Hypothalamus (tissue), 51 donors: ENCODE results near the gene PANX2.

ENCODE experiments used
- DNase-seq, 51 donors: peaks; one replicate each; lab custom pipeline; 2025; lab: John Stamatoyannopoulos, UW

The PANX2 gene

GRCh38 chr22:50225200-50225969 lies 54.9 kb downstream of the PANX2 start:
- no peak for DNase-seq

GRCh38 chr22:50226063-50226874 lies 55.7 kb downstream of the PANX2 start:
- DNase-seq: no peak

- no peak for DNase-seq
Measured at GRCh38 chr22:50226875-50227165, 56.3 kb downstream of the PANX2 start.

GRCh38 chr22:50227579-50228215 lies 57.2 kb downstream of the PANX2 start:
- no peak for DNase-seq

GRCh38 chr22:50228366-50228765 lies 57.8 kb downstream of the PANX2 start:
- no peak for DNase-seq

GRCh38 chr22:50229370-50229769 lies 58.8 kb downstream of the PANX2 start:
- no peak for DNase-seq
